CD4-positive, alpha-beta T cell treated with Interferon gamma for 1 hour (primary cell): ENCODE measurements around the gene RBM38.

Experiments
- DNase-seq: peaks from one replicate; pipeline ENCODE4 v3.0.0-alpha.2; 2020

Gene RBM38

GRCh38 chr20:57374931-57375651, 16.1 kb upstream of the RBM38 start:
- peak; percentile 61 for DNase-seq

- no peak for DNase-seq
These were observed 15.5 kb upstream of the RBM38 start for GRCh38 chr20:57375652-57376230.

GRCh38 chr20:57377350-57377749, 13.8 kb upstream of the RBM38 start:
- no peak for DNase-seq

- no peak for DNase-seq
These were observed 13.1 kb upstream of the RBM38 start for GRCh38 chr20:57378107-57378506.

GRCh38 chr20:57378646-57379262, 12.4 kb upstream of the RBM38 start:
- no peak for DNase-seq

GRCh38 chr20:57379263-57379647, 11.9 kb upstream of the RBM38 start:
- DNase-seq: no peak

- no peak for DNase-seq
These were observed 11.0 kb upstream of the RBM38 start for GRCh38 chr20:57380081-57380750.

GRCh38 chr20:57381596-57382503, 9.3 kb upstream of the RBM38 start:
- DNase-seq: peak; percentile 77

- DNase-seq: no peak
These were observed 8.7 kb upstream of the RBM38 start for GRCh38 chr20:57382516-57382915.

GRCh38 chr20:57383447-57384347, 7.5 kb upstream of the RBM38 start:
- no peak for DNase-seq

- no peak for DNase-seq
These were observed 6.7 kb upstream of the RBM38 start for GRCh38 chr20:57384486-57384885.

GRCh38 chr20:57384953-57385761, 6.0 kb upstream of the RBM38 start:
- no peak for DNase-seq

GRCh38 chr20:57385940-57386339, 5.3 kb upstream of the RBM38 start:
- DNase-seq: no peak

GRCh38 chr20:57386762-57387161, 4.4 kb upstream of the RBM38 start:
- DNase-seq: no peak

- no peak for DNase-seq
These were observed 3.7 kb upstream of the RBM38 start for GRCh38 chr20:57387463-57387862.

- no peak for DNase-seq
These were observed 3.2 kb upstream of the RBM38 start for GRCh38 chr20:57387945-57388371.

GRCh38 chr20:57388953-57389694, 2.1 kb upstream of the RBM38 start:
- DNase-seq: peak; percentile 64

- DNase-seq: peak; percentile 72
These were observed 1.2 kb upstream of the RBM38 start for GRCh38 chr20:57389695-57390603.
